Measurements from ENCODE around the gene KCNMA1.

The KCNMA1 gene

GRCh38 chr10:77505431-77506334 lies 131.9 kb downstream of the KCNMA1 start:
- no peak for DNase-seq (ENCODE audit: low read depth, low spot score)
- H3K4me3 ChIP-seq (ENCODE audit: low read length), result no peak overlapping the region

- no peak overlapping the region for H3K4me3 ChIP-seq (ENCODE audit: low read length)
- no peak for DNase-seq (ENCODE audit: low read depth, low spot score)
Observed at GRCh38 chr10:77504873-77505257, 132.7 kb downstream of the KCNMA1 start.

GRCh38 chr10:77504196-77504872 lies 133.3 kb downstream of the KCNMA1 start:
- DNase-seq (ENCODE audit: low read depth, low spot score), result no peak
- no peak overlapping the region for H3K4me3 ChIP-seq (ENCODE audit: low read length)

GRCh38 chr10:77501846-77502261 lies 135.8 kb downstream of the KCNMA1 start:
- H3K4me3 ChIP-seq (ENCODE audit: low read length), result no peak overlapping the region
- DNase-seq (ENCODE audit: low read depth, low spot score), result no peak

- H3K4me3 ChIP-seq (ENCODE audit: low read length), result no peak overlapping the region
- no peak for DNase-seq (ENCODE audit: low read depth, low spot score)
Observed at GRCh38 chr10:77501152-77501845, 136.3 kb downstream of the KCNMA1 start.

GRCh38 chr10:77500754-77501151 lies 136.9 kb downstream of the KCNMA1 start:
- H3K4me3 ChIP-seq (ENCODE audit: low read length), result no peak overlapping the region
- no peak for DNase-seq (ENCODE audit: low read depth, low spot score)

GRCh38 chr10:77498829-77499228 lies 138.8 kb downstream of the KCNMA1 start:
- no peak overlapping the region for H3K4me3 ChIP-seq (ENCODE audit: low read length)
- no peak for DNase-seq (ENCODE audit: low read depth, low spot score)

GRCh38 chr10:77498210-77498609 lies 139.4 kb downstream of the KCNMA1 start:
- no peak overlapping the region for H3K4me3 ChIP-seq (ENCODE audit: low read length)
- DNase-seq (ENCODE audit: low read depth, low spot score), result no peak

GRCh38 chr10:77497748-77498147 lies 139.9 kb downstream of the KCNMA1 start:
- no peak overlapping the region for H3K4me3 ChIP-seq (ENCODE audit: low read length)
- no peak for DNase-seq (ENCODE audit: low read depth, low spot score)

- no peak for DNase-seq (ENCODE audit: low read depth, low spot score)
- no peak overlapping the region for H3K4me3 ChIP-seq (ENCODE audit: low read length)
Observed at GRCh38 chr10:77496941-77497420, 140.6 kb downstream of the KCNMA1 start.

GRCh38 chr10:77494756-77495541 lies 142.7 kb downstream of the KCNMA1 start:
- no peak overlapping the region for H3K4me3 ChIP-seq (ENCODE audit: low read length)
- no peak for DNase-seq (ENCODE audit: low read depth, low spot score)

GRCh38 chr10:77494327-77494726 lies 143.3 kb downstream of the KCNMA1 start:
- no peak for DNase-seq (ENCODE audit: low read depth, low spot score)
- no peak overlapping the region for H3K4me3 ChIP-seq (ENCODE audit: low read length)

GRCh38 chr10:77493851-77494261 lies 143.8 kb downstream of the KCNMA1 start:
- H3K4me3 ChIP-seq (ENCODE audit: low read length), result no peak overlapping the region
- no peak for DNase-seq (ENCODE audit: low read depth, low spot score)

GRCh38 chr10:77493239-77493806 lies 144.3 kb downstream of the KCNMA1 start:
- DNase-seq (ENCODE audit: low read depth, low spot score), result no peak
- no peak overlapping the region for H3K4me3 ChIP-seq (ENCODE audit: low read length)

- DNase-seq (ENCODE audit: low read depth, low spot score), result no peak
- H3K4me3 ChIP-seq (ENCODE audit: low read length), result no peak overlapping the region
Observed at GRCh38 chr10:77492368-77492994, 145.1 kb downstream of the KCNMA1 start.

- no peak for DNase-seq (ENCODE audit: low read depth, low spot score)
Observed at GRCh38 chr10:77490534-77491314, 146.9 kb downstream of the KCNMA1 start.

GRCh38 chr10:77486517-77486916 lies 151.1 kb downstream of the KCNMA1 start:
- no peak overlapping the region for H3K4me3 ChIP-seq (ENCODE audit: low read length)
- no peak for DNase-seq (ENCODE audit: low read depth, low spot score)

More at GRCh38 chr10:77490534-77491314, 146.9 kb downstream of the KCNMA1 start:
- no peak overlapping the region for H3K4me3 ChIP-seq (ENCODE audit: low read length)

Data from Jurkat, Clone E6-1 (cell line).